ENCODE data around the gene KLHL22. TPM values are rescaled to one million over a fixed set of nuclear protein-coding genes. Genes with fewer than 3 reads are reported as not detected.

Gene KLHL22
- total and polyA plus RNA-seq, 2 of the 13 experiments (the other 11 are each of a cell fraction or from before 2014, with no cell fraction given) = 10.9 to 14.8 TPM

DNA sequence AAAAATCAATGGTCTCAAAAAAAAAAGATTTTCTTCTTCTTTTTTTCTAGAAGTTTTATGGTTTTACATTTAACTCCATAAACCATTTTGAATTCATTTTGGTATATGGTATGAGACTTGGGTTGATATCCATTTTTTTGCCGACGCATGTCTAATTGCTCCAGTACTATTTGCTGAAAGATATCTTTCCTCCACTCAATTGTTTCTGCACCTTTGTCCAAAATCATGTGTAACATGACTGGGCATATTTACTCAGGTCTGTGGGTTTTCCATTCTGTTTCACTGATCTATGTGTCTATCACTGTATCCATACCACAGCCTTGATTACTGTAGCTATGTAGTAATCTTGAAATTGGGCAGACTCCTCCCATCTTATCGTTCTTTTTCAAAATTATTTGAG is 42.4 kb downstream of the KLHL22 start:
- no peak overlapping the region for H3K4me3 ChIP-seq (replicated peaks in 1 of 3; ENCODE audit: insufficient read depth in 1 of 3, low read depth in 2 of 3, low read length in 3 of 3)
- H4K20me1 ChIP-seq (ENCODE audit: insufficient read depth, low read length) = no peaks in the 10 kb centered on the region
- 98% methylated on average over 3 of the region's 3 CpGs for WGBS (ENCODE audit: low lambda C conversion rate)
- DNase-seq (ENCODE audit: low spot score) (no peak), FAIRE-seq (no peak), ATAC-seq (no peak)
- no peaks in the 10 kb centered on the region for H3K27me3 ChIP-seq (ENCODE audit: control insufficient read depth in 1 of 2, insufficient read depth in 2 of 2, low read length in 2 of 2)
- BruUV-seq (replicated peaks) = no TSS peak
- no peak overlapping the region for H3K27ac ChIP-seq (ENCODE audit: extremely low read length, insufficient read depth, low read length)
- ChIA-PET CTCF (ENCODE audit: low intra/inter-chr PET ratio, low total read pairs) (interaction anchor here (1.5 kb wide), 1 partner anchor 35 kb away, joined by 3 read pairs; no protein-coding TSS in a partner anchor), POLR2A (no interaction called here)
- TF ChIP-seq YEATS4 (CRISPR knock-in tag; IDR thresholded peaks at IDR 0.05; ENCODE audit: borderline replicate concordance) (no peak), MAFF (IDR thresholded peaks at IDR 0.05; ENCODE audit: low read depth, low read length) (peak; percentile 49; the same call in 1 of the 2 replicates), MAFK (conservative IDR thresholded peaks at IDR 0.05 in 1 of 2, IDR thresholded peaks at IDR 0.05 in 1 of 2; ENCODE audit: low read length in 2 of 2) (peak; percentile 47 to 59), ZNF784 (CRISPR knock-in tag; IDR thresholded peaks at IDR 0.05; ENCODE audit: borderline replicate concordance) (no peak), FOXC1 (CRISPR knock-in tag; IDR thresholded peaks at IDR 0.05; ENCODE audit: borderline replicate concordance) (no peak), MIER2 (CRISPR knock-in tag; IDR thresholded peaks at IDR 0.05) (no peak), NFE2L2 (IDR thresholded peaks at IDR 0.05; ENCODE audit: low read length) (peak; percentile 68)
- TF ChIP-seq, protein P1, sequence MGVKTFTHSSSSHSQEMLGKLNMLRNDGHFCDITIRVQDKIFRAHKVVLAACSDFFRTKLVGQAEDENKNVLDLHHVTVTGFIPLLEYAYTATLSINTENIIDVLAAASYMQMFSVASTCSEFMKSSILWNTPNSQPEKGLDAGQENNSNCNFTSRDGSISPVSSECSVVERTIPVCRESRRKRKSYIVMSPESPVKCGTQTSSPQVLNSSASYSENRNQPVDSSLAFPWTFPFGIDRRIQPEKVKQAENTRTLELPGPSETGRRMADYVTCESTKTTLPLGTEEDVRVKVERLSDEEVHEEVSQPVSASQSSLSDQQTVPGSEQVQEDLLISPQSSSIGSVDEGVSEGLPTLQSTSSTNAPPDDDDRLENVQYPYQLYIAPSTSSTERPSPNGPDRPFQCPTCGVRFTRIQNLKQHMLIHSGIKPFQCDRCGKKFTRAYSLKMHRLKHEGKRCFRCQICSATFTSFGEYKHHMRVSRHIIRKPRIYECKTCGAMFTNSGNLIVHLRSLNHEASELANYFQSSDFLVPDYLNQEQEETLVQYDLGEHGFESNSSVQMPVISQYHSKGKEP (CRISPR knock-in tag; IDR thresholded peaks at IDR 0.05) = no peak
- H3K4me2 ChIP-seq (ENCODE audit: low read depth, low read length) = no peak overlapping the region
- no peaks in the 10 kb centered on the region for H3K9me3 ChIP-seq (ENCODE audit: low read length)
- intact Hi-C loops (cut with micrococcal nuclease; ENCODE audit: unreplicated experiment) (no loop called here), in situ Hi-C loops (cut with HindIII; ENCODE audit: extremely low pct_ligation_motif_present, low pct_unique_long_range_greater_than_20kb) (no loop called here)
- no peaks in the 10 kb centered on the region for H3K79me2 ChIP-seq (ENCODE audit: insufficient read depth, low read length)
- H2AFZ ChIP-seq (ENCODE audit: low read length) = no peak overlapping the region
- peaks cover 0 to 3% of the 10 kb centered on the region in 2 experiments; a peak in 1 of 5 replicates for H3K36me3 ChIP-seq (replicated peaks in 1 of 2; ENCODE audit: control insufficient read depth in 1 of 2, insufficient read depth in 2 of 2, low read length in 2 of 2)
- no peak overlapping the region for H3K9ac ChIP-seq (ENCODE audit: insufficient read depth, low read depth, low read length)
- no peaks in the 10 kb centered on the region for H3K4me1 ChIP-seq (ENCODE audit: insufficient read depth, low read length)

Data from HepG2 (cell line).